ENCODE results near the gene ACLY.
"Not testable (repeated sequence)": the region's sequence is repeated elsewhere in the genome, so short reads cannot be mapped to it uniquely, and the experiment has no call there.

ACLY gene

GRCh38 chr17:41860254-41860931, 58.4 kb downstream of the ACLY start:
- no peak for TF ChIP-seq CTCF (IDR thresholded peaks at IDR 0.05; ENCODE audit: low read depth, low read length)
- H3K4me3 ChIP-seq (ENCODE audit: low read depth, low read length), result no peak overlapping the region

- H3K4me3 ChIP-seq (ENCODE audit: low read depth, low read length), result not testable (repeated sequence)
Measured at GRCh38 chr17:41851382-41851781, 67.4 kb downstream of the ACLY start.

- TF ChIP-seq CTCF (IDR thresholded peaks at IDR 0.05; ENCODE audit: low read depth, low read length), result no peak
- H3K4me3 ChIP-seq (ENCODE audit: low read depth, low read length), result no peak overlapping the region
Measured at GRCh38 chr17:41849251-41849990, 69.3 kb downstream of the ACLY start.

GRCh38 chr17:41848788-41849187, 70.0 kb downstream of the ACLY start:
- TF ChIP-seq CTCF (IDR thresholded peaks at IDR 0.05; ENCODE audit: low read depth, low read length), result no peak
- H3K4me3 ChIP-seq (ENCODE audit: low read depth, low read length), result no peak overlapping the region

GRCh38 chr17:41844971-41845370, 73.8 kb downstream of the ACLY start:
- no peak overlapping the region for H3K4me3 ChIP-seq (ENCODE audit: low read depth, low read length)
- no peak for TF ChIP-seq CTCF (IDR thresholded peaks at IDR 0.05; ENCODE audit: low read depth, low read length)

GRCh38 chr17:41840781-41841180, 78.0 kb downstream of the ACLY start:
- H3K4me3 ChIP-seq (ENCODE audit: low read depth, low read length), result not testable (repeated sequence)

- not testable (repeated sequence) for H3K4me3 ChIP-seq (ENCODE audit: low read depth, low read length)
Measured at GRCh38 chr17:41839448-41839847, 79.3 kb downstream of the ACLY start.

- no peak for TF ChIP-seq CTCF (IDR thresholded peaks at IDR 0.05; ENCODE audit: low read depth, low read length)
- no peak within 1 kb of the TSS for H3K4me3 ChIP-seq (ENCODE audit: low read depth, low read length)
Measured at GRCh38 chr17:41837761-41838538, 80.8 kb downstream of the ACLY start, which contains the start of gene KLHL10. KLHL10 (plus strand) TSS chr17:41837825; CDS start chr17:41837933, 108 bp downstream.
